K562 (cell line): ENCODE results near the gene ELOVL1.

Source experiments
- CGGBP1 ChIP-seq: fragments of 250-450 bp; sonication (Bioruptor Pico); IDR thresholded peaks from 2 replicates; pipeline ENCODE4 v1.9.0; 2021; ENCODE audit warnings: mild to moderate bottlenecking
- CREM ChIP-seq: IDR thresholded peaks from 2 replicates; pipeline ENCODE4 v1.6.1; 2014; ENCODE audit warnings: antibody characterized with exemption, low read depth
- IRF2 ChIP-seq: sonication (generic); formaldehyde crosslinking; IDR thresholded peaks from 2 replicates; pipeline ENCODE4 v1.8.1; 2022; ENCODE audit warnings: mild to moderate bottlenecking, missing genetic modification reagents

DNA sequence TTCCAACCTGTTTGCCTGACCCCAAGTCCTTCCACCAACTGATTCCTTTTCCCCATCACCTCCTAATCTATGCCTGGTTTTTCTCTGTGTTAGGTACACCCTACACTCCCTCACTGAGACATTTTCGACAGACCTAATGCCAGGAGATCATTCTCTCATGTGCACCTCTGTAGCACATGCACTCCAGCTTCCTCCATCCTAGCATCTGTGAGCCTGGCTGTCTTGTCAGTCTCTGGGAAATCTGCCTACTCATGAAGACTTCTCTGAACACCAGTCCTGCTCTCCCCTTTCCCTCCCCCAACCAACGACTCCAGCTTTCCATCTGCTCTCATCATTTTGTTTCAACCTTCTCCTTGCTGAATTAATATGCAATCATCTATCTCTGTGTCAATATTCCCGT, 20.8 kb upstream of the ELOVL1 start:
- TF ChIP-seq IRF2 = no peak
- no peak for TF ChIP-seq CGGBP1 (CRISPR knock-in tag)
- no peak for TF ChIP-seq CREM
